Activated T-cell treated with anti-CD3 and anti-CD28 coated beads, Interleukin-2, amount 50 U/mL, for 4 hours (primary cell): ENCODE results near the gene GNAI1. TPM values are rescaled to one million over a fixed set of nuclear protein-coding genes. Genes with fewer than 3 reads are reported as not detected.
A peak's percentile ranks its signal among the peaks of the same experiment; 100 is the strongest.
"Not testable (repeated sequence)": the region's sequence is repeated elsewhere in the genome, so short reads cannot be mapped to it uniquely, and the experiment has no call there.

Source experiments
- ATAC-seq, 2 donors: fragments of 200-7000 bp; cut with Tn5 transposase; one replicate each; pipeline ENCODE4 v1.10.0; 2021
- DNase-seq: peaks from one replicate; pipeline ENCODE4 v3.0.0-alpha.2; 2020
- H3K27me3 Mint-ChIP-seq: one replicate; pipeline ENCODE4 v1.8.0; 2021; ENCODE audit warnings: low read depth, mixed read lengths
- H3K36me3 Mint-ChIP-seq: one replicate; pipeline ENCODE4 v1.8.0; 2022; ENCODE audit warnings: mixed read lengths; ENCODE audit not compliant: insufficient read depth
- H3K4me1 Mint-ChIP-seq: one replicate; pipeline ENCODE4 v1.8.0; 2021; ENCODE audit warnings: low read depth, mixed read lengths
- H3K4me3 Mint-ChIP-seq: one replicate; pipeline ENCODE4 v1.8.0; 2021; ENCODE audit warnings: mild to moderate bottlenecking, moderate library complexity, mixed read lengths
- H3K9me3 Mint-ChIP-seq: one replicate; pipeline ENCODE4 v1.8.0; 2021; ENCODE audit warnings: mixed read lengths
- total RNA-seq, 3 donors: library from RNA; stranded (reverse); gene quantifications; one replicate each; pipeline ENCODE4 v1.2.1, GENCODE V29; 2021

Gene GNAI1
- total RNA-seq, 3 donors from 2014 or later = 2.0 to 7.2 (median 3.8) TPM

- peaks cover 22% of the 10 kb centered on the region for H3K27me3 Mint-ChIP-seq
- no peak for ATAC-seq
- no peaks in the 10 kb centered on the region for H3K9me3 Mint-ChIP-seq
- H3K4me3 Mint-ChIP-seq = no peak overlapping the region
- DNase-seq = no peak
- peaks cover 14% of the 10 kb centered on the region for H3K4me1 Mint-ChIP-seq
- no peaks in the 10 kb centered on the region for H3K36me3 Mint-ChIP-seq
Observed at GRCh38 chr7:80140388-80140787, 5.8 kb downstream of the GNAI1 start.

GRCh38 chr7:80141376-80141775 lies 6.7 kb downstream of the GNAI1 start:
- peaks cover 17% of the 10 kb centered on the region for H3K27me3 Mint-ChIP-seq
- DNase-seq (no peak), ATAC-seq (no peak)
- H3K9me3 Mint-ChIP-seq = no peaks in the 10 kb centered on the region
- no peaks in the 10 kb centered on the region for H3K36me3 Mint-ChIP-seq
- no peak overlapping the region for H3K4me3 Mint-ChIP-seq
- H3K4me1 Mint-ChIP-seq = peaks cover 9% of the 10 kb centered on the region

DNA sequence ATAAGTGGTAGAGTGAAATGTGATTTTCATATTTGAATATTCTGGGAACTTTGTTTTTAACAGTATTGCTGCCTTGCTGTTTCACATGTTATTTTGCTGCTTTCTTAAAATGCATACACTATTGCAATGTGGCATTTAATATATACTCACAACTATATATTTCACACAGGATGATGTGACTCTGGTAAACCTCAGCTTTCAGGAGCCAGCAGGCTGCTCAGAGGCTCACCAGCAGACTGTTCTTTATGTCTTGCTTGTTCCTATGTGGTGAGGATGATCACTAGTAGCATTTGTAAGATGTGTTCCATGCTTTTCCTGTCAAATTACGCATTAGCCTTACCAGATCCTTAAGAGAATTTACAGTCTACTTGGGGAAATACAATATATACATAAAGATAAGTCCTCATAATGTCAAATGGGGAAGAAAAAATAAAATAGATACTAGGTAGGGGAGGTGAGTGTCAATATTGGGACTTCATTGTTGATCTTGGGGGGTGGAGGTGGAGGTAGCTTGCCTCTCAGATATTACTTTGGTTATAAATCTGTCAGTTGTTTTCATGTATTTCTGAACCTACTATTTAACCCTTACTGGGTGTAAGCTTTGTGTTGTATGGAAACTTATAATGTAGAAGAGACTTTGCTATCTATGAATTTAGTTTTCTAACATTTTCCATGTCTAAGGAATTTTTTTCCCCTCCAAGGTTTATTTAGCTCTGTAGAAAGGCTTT lies 8.4 kb downstream of the GNAI1 start:
- DNase-seq (no peak), ATAC-seq (no peak)
- H3K4me1 Mint-ChIP-seq = no peaks in the 10 kb centered on the region
- no peaks in the 10 kb centered on the region for H3K9me3 Mint-ChIP-seq
- H3K36me3 Mint-ChIP-seq = no peaks in the 10 kb centered on the region
- H3K27me3 Mint-ChIP-seq = peaks cover 7% of the 10 kb centered on the region
- H3K4me3 Mint-ChIP-seq = no peak overlapping the region

DNA sequence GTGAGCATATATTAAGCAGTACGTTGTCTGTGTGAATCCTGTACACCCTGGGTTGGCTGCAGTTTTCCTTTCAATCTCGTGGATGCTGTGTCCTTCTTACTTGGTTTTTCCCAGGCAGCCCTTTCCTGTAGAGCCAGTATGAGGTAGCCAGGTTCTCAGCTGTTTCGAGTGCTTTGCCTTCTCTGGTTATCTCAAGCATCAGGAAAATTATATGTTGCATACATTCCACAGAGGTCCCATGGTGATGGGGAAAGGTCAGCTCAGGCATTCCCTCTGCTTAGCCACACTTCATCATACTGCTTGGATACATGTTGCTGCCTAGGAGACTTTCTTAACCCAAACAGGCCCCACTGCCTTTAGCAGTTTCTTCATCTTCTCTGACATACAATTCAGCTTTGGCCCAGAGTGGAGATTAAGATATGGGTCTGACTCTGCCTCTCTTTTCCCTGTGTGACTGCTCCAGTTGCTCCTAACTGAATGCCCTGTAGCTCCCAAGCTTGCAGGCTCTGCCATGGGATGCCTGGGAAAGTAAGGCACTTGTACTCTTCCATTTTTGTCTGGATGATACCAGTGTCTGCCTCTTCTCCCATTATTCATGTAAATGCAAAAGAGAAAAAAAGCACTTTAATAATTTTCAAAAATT lies 11.3 kb downstream of the GNAI1 start:
- no peaks in the 10 kb centered on the region for H3K4me1 Mint-ChIP-seq

DNA sequence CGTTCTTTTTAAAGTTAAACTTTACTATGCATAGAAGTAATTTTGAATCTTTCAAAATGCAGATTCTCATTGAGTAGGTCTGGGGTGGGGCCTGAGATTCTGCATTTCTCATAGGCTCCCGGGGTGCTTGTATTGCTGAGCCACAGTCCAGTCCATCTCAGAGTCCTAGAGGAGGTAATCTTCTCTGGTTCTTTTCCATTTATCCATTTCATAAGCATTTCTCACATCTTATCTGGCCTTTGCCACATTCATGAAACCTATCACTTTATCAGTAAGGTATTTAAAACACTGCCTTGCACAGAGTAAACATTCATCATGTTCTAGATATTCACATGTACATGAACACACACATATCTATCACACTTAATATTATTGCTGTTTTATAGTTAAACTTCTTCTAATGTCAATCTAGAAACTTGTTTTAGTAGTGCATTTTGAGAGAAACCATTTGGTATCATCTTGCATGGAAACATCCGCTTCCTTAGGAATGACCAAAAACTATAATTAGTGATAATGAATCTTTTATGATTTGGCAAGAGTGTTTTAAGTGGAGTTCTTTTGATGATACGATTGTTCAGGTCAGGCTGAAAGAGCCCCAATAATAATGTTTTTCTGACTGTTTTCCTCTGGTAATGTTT lies 12.0 kb downstream of the GNAI1 start:
- Mint-ChIP-seq H3K27me3 (no peaks in the 10 kb centered on the region), H3K4me3 (no peak overlapping the region), H3K4me1 (peaks cover 3% of the 10 kb centered on the region), H3K36me3 (no peaks in the 10 kb centered on the region), H3K9me3 (no peaks in the 10 kb centered on the region)
- DNase-seq = no peak
- no peak for ATAC-seq

More for the DNA sequence above, 11.3 kb downstream of the GNAI1 start:
- no peak overlapping the region for H3K4me3 Mint-ChIP-seq
- ATAC-seq = no peak
- peaks cover 1% of the 10 kb centered on the region for H3K27me3 Mint-ChIP-seq
- H3K9me3 Mint-ChIP-seq = no peaks in the 10 kb centered on the region
- DNase-seq = no peak
- no peaks in the 10 kb centered on the region for H3K36me3 Mint-ChIP-seq

DNA sequence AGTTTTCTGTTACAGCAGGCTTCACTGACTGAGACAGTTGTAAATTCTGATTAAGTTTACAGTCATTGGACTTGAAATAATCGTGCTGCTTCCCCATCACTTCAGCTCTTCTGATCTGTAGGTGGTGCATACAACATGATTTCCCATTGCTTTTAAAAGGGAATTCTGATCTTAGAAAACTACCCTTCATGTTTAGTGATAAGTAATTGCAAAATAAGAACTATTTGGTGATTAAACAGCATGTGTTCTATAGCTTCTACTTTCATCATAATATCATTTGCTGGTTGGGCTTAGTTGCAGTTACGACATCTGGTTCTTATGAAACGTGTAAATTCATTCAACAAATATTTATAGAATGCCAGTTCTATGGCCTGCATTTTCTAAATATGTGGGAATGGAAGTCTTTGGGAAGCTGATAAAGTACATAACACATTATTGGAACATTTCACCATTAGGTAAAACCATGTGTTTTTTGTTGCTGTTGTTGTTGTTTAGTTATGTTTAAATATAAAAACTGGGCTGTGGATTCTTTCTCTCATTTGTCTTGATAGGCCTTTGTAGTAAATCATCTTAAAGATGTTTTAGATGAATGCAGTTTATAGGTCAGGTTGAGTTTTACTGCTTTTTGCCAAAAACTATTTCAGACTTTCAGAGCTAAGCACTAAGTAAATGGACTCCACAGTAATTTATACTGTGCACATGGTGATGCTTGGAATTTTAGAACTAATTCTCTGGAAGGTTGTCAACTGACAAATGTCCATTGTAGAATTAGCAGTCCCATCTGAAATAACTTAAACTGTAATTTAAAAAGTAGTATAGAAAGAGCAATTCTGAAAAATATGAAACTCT lies 13.1 kb downstream of the GNAI1 start:
- ATAC-seq (no peak), DNase-seq (no peak)
- Mint-ChIP-seq H3K4me3 (no peak overlapping the region), H3K36me3 (no peaks in the 10 kb centered on the region), H3K9me3 (no peaks in the 10 kb centered on the region), H3K4me1 (peaks cover 3% of the 10 kb centered on the region), H3K27me3 (no peaks in the 10 kb centered on the region)

- no peaks in the 10 kb centered on the region for H3K9me3 Mint-ChIP-seq
- DNase-seq (no peak), ATAC-seq (no peak)
- peaks cover 3% of the 10 kb centered on the region for H3K4me1 Mint-ChIP-seq
- no peak overlapping the region for H3K4me3 Mint-ChIP-seq
- no peaks in the 10 kb centered on the region for H3K36me3 Mint-ChIP-seq
- no peaks in the 10 kb centered on the region for H3K27me3 Mint-ChIP-seq
Observed at GRCh38 chr7:80150611-80151273, 16.1 kb downstream of the GNAI1 start.

- Mint-ChIP-seq H3K4me1 (peaks cover 3% of the 10 kb centered on the region), H3K36me3 (no peaks in the 10 kb centered on the region), H3K9me3 (no peaks in the 10 kb centered on the region), H3K4me3 (no peak overlapping the region), H3K27me3 (no peaks in the 10 kb centered on the region)
- ATAC-seq (peak; percentile 93 to 95), DNase-seq (peak; percentile 11)
Observed at GRCh38 chr7:80151274-80151665, 16.6 kb downstream of the GNAI1 start.

DNA sequence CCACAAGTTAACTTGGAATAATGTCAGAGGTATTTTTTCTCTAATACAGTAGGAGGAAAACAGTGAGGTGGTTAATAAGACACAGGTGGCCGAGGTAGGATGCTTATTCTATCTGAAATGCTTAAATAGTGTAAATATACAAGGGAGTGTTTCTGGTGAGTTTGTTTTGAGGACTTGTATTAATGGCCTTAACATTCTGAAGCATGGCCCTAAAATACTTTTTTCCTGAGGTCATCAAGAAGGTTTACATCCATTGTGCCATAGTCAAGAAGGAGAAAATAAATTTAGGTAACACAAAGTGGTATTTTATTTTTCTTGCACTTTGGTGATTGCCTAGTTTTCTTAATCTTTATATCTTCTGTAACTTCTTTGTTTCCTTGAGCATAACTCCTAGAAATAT lies 18.8 kb downstream of the GNAI1 start:
- H3K27me3 Mint-ChIP-seq = no peaks in the 10 kb centered on the region
- peaks cover 3% of the 10 kb centered on the region for H3K4me1 Mint-ChIP-seq
- no peaks in the 10 kb centered on the region for H3K9me3 Mint-ChIP-seq

GRCh38 chr7:80154656-80155333 lies 20.2 kb downstream of the GNAI1 start:
- H3K27me3 Mint-ChIP-seq = no peaks in the 10 kb centered on the region
- no peak for DNase-seq
- no peak overlapping the region for H3K4me3 Mint-ChIP-seq
- no peak for ATAC-seq
- no peaks in the 10 kb centered on the region for H3K36me3 Mint-ChIP-seq
- peaks cover 3% of the 10 kb centered on the region for H3K4me1 Mint-ChIP-seq
- no peaks in the 10 kb centered on the region for H3K9me3 Mint-ChIP-seq

More for the DNA sequence above, 18.8 kb downstream of the GNAI1 start:
- ATAC-seq (no peak), DNase-seq (no peak)
- Mint-ChIP-seq H3K4me3 (no peak overlapping the region), H3K36me3 (no peaks in the 10 kb centered on the region)

DNA sequence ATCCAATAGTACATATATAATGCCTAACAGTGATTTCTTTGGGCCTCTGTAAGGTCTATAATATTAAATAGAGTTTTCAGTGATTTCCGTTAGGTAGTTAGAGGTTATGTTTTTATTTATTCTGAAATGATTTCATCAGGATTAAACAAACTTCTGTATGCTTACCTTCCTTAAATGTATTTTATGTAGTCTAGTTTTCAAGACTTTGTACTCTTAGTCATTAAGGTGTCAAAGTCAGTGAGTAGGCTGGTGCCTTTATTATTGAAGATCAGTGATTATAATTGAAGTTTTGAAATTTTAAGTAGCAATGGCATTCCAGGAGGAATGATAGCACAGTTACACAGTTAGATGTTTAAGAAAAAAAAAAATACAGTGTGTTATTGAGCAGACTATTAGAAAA lies 20.7 kb downstream of the GNAI1 start:
- Mint-ChIP-seq H3K36me3 (no peaks in the 10 kb centered on the region), H3K4me1 (peaks cover 3% of the 10 kb centered on the region), H3K27me3 (no peaks in the 10 kb centered on the region), H3K9me3 (no peaks in the 10 kb centered on the region), H3K4me3 (no peak overlapping the region)
- DNase-seq (no peak), ATAC-seq (no peak)

GRCh38 chr7:80157770-80158169 lies 23.1 kb downstream of the GNAI1 start:
- not testable (repeated sequence) for H3K36me3 Mint-ChIP-seq, H3K9me3 Mint-ChIP-seq, H3K4me3 Mint-ChIP-seq, ATAC-seq, H3K4me1 Mint-ChIP-seq, DNase-seq, H3K27me3 Mint-ChIP-seq

GRCh38 chr7:80159802-80160201 lies 25.2 kb downstream of the GNAI1 start:
- H3K27me3 Mint-ChIP-seq = no peaks in the 10 kb centered on the region
- H3K4me1 Mint-ChIP-seq = no peaks in the 10 kb centered on the region
- no peak overlapping the region for H3K4me3 Mint-ChIP-seq
- ATAC-seq = no peak
- peaks cover 3% of the 10 kb centered on the region for H3K9me3 Mint-ChIP-seq
- no peaks in the 10 kb centered on the region for H3K36me3 Mint-ChIP-seq
- no peak for DNase-seq
